T47D (cell line): ENCODE measurements around the gene POMGNT1.
"Not testable (repeated sequence)": the region's sequence is repeated elsewhere in the genome, so short reads cannot be mapped to it uniquely, and the experiment has no call there.

Experiments
- DNase-seq, 2 experiments: peaks; one replicate each; pipeline versions ENCODE4 v3.0.0 to v3.0.0-alpha.2; 2011 to 2012; ENCODE audit warnings: low read depth in 1 of 2, low spot score in 1 of 2
- JUND ChIP-seq: IDR thresholded peaks from 2 replicates; pipeline ENCODE4 v1.6.1; 2012; ENCODE audit warnings: low read depth
- in situ Hi-C: cut with HindIII; loops from 2 replicates; pipeline ENCODE4 v1.10.0; 2016; ENCODE audit warnings: low sequenced_read_pairs, low pct_unique_long_range_greater_than_20kb

The POMGNT1 gene

DNA sequence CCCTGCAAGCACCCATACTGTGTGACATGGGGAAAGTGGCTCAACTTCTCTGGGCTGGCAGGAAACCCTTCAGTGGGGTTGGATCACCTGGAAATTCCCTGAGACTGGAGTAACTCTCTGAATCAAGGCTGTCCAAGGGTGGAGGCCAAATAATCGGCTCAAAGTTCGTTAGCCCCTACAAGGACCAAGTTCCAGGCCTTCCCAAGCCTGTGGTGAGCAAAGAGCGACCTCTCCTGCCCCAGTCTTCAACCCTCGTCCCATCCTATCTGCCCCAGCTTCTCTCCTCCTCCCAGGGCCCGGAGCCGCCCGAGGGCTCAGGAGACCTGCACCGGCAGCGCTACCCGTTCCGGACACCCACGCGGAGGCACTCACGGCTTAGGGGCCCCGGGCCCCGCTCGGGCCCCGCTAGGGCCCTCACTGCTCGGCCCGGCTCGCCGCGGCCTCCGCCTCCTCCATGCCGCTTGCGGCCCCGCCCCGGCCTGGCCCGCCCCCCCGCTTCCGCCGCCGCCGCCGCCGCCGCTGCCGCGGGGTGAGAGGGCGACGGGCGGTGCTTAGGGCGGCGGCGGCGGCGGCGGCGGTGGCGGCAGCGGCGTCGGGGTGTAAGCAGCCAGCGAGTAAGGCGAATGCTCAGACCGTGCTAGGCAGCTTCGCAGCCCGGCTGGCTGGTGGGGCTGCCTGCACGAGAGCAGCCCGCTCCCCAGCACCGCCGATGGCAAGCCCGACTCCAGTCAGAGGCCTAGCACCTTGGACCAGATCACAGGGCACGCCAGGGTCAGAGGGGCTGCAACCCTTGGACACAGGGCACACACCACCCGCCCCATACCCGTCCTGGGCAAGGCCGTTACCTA is at the start of gene POMGNT1:
POMGNT1 (minus strand) TSS at position 471 of the 848 bp plus-strand sequence. CDS start 613 bp downstream, outside the sequence.
- in situ Hi-C loops = no loop called here
- no peak for TF ChIP-seq JUND
- peak; percentile 65 to 74 for DNase-seq

DNA sequence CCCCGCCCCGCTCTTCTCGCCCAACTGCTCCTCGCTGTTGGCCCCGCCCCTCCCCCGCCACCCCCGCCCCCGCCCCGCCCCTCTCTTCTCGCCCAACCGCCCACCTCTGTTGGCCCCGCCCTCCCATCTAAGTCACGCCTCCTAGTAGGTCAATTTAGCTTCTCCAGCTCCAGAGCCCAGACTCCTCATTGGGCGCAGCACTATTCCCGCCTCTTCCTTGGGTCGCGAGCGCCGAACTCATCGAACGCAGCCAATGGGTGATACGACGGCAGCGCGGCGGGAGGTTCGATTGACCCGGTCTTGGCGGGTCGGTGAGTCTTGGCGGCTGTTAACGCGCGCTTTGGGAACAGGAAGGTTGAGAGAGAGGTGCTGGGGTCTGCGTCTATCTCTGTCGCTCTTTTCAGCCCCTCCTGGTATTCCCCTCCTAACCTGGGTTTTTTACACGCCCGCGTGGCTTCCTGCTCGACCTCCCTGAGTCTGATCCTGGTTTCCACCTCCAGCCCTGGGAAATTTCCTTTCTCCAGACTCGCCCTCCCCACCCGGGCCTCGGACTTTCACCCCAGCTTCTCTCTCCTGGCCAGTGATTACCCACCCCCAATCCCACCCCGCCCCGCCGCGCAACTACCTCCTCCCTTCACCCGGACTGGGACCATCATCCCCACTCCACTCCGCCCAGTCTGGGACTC is 49.3 kb upstream of the POMGNT1 start, which contains the start of gene RAD54L:
RAD54L (plus strand) TSS at position 328 of the 686 bp plus-strand sequence. CDS start 643 bp downstream, outside the sequence.
- peak; percentile 93 to 99 for DNase-seq
- in situ Hi-C loops = no loop called here
- no peak for TF ChIP-seq JUND

DNA sequence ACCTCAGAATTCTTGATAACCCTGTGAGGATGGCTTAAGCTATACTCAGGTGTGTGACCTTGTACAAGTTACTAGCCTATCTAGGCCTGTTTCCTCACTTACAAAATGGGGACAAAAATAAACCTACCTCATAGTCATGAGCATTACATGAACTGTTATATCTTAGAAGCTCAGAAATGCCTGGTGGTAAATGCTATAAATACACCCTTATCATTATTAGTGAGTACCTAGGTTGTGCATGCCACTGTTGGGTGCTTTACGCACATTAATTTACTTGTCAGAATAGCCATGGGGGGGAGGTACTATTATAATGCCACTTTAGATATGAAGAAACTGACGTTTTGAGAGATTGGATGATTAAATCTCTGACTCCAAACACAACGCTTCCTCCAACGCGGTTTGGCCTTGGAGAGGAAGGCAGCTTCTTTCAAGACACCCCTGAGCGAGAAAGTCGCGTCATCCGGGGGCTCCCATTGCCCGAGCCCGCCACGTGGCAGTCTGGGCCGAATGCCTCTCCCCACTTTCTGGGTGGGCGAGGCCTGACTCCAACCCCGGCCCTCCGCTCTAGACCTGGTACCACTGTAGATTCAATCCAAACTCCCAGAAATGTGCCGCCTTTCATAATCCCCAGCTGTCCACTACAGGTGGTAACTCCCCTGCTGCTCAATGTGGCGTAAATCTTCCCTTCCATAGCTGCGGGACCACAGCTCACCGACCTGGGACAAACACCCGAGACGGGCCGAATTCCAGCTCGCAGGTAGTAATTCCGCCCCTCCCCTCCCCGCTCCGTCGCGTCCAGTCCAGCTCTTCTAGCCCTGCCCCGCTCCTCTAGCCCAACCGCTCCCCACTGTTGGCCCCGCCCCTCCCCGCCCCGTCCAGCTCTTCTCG is 48.6 kb upstream of the POMGNT1 start:
- no peak for TF ChIP-seq JUND
- DNase-seq = no peak
- in situ Hi-C loops = no loop called here

DNA sequence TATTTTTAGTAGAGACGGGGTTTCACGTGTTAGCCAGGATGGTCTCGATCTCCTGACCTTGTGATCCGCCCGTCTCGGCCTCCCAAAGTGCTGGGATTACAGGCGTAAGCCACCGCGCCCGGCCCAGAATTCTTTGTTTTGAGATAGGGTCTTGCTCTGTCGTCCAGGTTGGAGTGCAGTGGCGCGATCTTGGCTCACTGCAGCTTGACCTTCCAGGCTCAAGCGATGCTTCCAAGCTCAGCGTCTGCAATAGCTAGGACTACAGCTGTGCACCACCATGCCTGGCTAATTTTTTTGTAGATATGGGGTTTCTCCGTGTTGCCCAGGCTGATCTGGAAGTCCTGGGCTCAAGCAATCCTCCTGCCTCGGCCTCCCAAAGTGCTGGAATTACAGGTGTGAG is 47.9 kb upstream of the POMGNT1 start:
- DNase-seq, in situ Hi-C loops: not testable (repeated sequence)

DNA sequence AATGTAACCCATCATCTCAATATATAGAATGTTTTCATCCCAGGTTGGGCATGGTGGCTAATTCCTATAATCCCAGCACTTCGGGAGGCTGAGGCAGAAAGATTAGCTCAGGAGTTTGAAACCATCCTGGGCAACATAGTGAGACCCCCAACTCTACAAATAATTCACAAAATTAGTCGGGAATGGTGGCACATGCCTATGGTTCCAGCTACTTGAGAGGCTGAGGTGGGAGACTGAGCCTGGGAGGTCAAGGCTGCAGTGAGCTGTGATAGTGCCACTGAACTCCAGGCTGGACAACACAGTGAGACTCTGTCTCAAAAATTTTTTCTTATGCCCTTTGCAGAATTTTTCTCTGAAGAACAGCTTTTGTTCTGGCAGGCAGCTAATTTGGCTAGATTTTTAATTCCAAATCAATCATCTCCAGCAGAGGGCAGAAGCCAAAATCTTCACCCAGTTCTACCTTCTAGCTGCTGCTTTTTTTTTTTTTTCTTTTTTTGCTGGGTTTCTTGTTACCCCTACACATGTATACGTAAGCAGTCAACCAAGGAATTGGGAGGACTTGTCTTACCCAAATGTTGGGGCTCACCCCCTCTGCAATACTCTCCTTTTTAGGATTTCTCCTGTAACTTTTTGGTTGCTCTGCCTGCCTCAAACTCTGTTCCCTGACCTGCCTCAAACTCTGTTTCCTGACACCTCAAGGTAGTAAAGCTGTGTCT is 46.6 kb upstream of the POMGNT1 start:
- no peak for TF ChIP-seq JUND
- peak; percentile 30 to 51 for DNase-seq
- in situ Hi-C loops = no loop called here

DNA sequence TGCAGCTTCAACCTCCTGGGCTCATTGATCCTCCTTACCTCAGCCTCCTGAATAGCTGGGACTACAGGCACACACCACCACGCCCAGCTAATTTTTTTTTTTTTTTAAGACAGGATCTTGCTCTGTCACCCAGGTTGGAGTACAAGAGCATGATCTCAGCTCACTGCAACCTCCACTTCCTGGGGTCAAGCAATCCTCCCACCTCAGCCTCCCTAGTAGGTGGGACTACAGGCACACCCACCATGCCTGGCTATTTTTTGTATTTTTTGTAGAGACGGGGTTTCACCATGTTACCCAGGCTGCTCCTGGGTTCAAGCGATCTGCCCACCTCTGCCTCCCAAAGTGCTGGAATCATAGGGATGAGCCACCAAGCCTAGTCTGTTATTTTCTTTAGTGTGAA is 45.6 kb upstream of the POMGNT1 start:
- in situ Hi-C loops = not testable (repeated sequence)

DNA sequence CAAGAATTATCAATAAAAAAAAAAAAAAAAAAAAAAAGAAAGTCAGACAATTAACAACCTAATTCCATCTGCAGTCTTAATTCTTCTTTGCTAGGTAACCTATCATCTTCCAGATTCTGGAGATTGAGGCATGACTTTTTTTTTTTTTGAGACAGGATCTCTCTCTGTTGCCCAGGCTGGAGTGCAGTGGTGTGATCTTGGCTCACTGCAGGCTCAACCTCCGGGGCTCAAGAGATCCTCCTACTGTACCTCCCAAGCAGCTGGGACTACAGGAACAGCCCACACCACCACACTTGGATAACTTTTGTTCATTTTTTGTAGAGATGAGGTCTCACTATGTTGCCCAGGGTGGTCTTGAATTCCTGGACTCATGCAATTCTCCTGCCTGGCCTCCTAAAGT is 44.7 kb upstream of the POMGNT1 start:
- in situ Hi-C loops = no loop called here
- DNase-seq = no peak
- no peak for TF ChIP-seq JUND

More for the DNA sequence above, 45.6 kb upstream of the POMGNT1 start:
- not testable (repeated sequence) for DNase-seq

DNA sequence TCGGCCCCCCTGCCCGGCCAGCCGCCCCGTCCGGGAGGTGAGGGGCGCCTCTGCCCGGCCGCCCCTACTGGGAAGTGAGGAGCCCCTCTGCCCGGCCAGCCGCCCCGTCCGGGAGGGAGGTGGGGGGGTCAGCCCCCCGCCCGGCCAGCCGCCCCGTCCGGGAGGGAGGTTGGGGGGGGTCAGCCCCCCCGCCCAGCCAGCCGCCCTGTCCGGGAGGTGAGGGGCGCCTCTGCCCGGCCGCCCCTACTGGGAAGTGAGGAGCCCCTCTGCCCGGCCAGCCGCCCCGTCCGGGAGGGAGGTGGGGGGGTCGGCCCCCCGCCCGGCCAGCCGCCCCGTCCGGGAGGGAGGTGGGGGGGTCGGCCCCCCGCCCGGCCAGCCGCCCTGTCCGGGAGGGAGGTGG is 43.5 kb upstream of the POMGNT1 start:
- DNase-seq, in situ Hi-C loops: not testable (repeated sequence)

DNA sequence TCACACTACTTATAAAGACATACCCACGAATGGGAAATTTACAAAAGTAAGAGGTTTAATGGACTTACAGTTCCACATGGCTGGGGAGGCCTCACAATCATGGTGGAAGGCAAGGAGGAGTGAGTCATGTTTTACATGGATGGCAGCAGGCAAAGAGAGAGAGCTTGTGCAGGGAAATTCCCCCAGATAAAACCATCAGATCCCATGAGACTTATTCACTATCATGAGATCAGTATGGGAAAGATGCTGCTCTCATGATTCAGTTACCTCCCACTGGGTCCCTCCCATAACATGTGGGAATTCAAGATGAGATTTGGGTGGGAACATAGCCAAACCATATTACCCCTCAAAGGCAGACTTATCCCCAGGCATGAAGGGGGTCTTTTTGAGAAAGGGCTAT is 40.6 kb upstream of the POMGNT1 start:
- in situ Hi-C loops, DNase-seq: not testable (repeated sequence)

DNA sequence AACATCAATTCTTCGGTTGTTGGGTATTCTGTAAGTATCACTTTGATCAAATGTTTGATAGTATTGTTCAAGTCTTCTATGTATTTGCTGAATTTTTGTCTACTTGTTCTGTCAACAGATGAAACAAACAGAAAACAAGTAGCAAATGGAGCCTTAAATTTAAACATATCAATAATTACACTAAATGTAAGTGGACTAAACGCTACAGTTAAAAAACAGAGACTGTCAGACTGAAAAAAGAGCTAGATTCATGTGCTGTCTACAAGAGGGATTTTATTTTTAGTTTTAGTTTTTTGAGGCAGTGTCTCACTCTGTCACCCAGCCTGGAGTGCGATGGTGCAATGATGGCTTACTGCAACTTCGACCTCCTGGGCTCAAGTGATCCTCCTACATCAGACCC is 38.6 kb upstream of the POMGNT1 start:
- no peak for DNase-seq
- TF ChIP-seq JUND = no peak
- in situ Hi-C loops = no loop called here

DNA sequence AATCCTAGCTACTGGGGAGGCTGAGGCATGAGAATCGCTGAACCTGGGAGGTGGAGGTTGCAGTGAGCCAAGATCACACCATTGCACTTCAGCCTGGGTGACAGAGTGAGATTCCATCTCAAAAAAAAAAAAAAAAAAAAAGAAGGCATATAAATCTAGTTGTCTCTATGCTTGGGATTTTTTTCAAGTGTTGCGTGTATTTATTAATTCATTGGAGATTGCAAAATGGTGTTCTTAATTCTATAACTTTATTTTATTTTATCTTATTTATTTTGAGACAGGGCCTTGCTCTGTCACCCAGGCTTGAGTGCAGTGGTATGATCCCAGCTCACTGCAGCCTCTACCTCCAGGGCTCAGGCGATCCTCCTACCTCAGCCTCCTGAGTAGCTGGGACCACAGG is 33.0 kb upstream of the POMGNT1 start:
- in situ Hi-C loops, DNase-seq: not testable (repeated sequence)

DNA sequence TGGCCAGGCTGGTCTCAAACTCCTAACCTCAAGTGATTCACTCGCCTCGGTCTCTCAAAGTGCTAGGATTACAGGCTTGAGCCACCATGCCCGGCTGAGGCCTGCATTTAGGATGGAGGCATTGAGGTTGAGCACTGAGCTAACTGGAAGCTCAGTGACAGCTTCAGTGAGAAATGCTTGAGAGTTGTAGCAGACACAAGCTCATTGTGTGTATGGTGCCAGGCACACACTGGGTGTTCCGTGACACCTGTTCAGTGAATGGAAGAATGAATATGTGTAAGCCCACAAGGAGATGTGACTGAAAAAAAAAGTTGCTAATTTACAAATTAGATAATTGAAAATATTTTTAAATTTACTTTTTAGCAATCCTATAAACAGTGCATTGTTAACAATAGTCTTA is 26.7 kb upstream of the POMGNT1 start:
- DNase-seq = no peak
- TF ChIP-seq JUND = no peak
- in situ Hi-C loops = no loop called here
